AML-193 (cell line): Measurements from ENCODE around the gene ARMC10.
"Not testable (repeated sequence)": the region's sequence is repeated elsewhere in the genome, so short reads cannot be mapped to it uniquely, and the experiment has no call there.

Source experiments
- DNase-seq, 2 experiments: peaks; one replicate each; lab custom pipeline; 2025; lab: John Stamatoyannopoulos, UW

ARMC10 gene

GRCh38 chr7:103074519-103075336 lies at the start of gene ARMC10, which contains the start of gene FBXL13:
TSS of gene ARMC10 (plus strand) at chr7:103075140. CDS start at chr7:103075273, 133 bp downstream.
TSS of gene FBXL13 (minus strand) at chr7:103074796.
- DNase-seq, result peak; percentile 81 to 87

GRCh38 chr7:103025341-103025740 lies 49.6 kb upstream of the ARMC10 start:
- peak; percentile 13 to 32 for DNase-seq

GRCh38 chr7:103031024-103031423 lies 43.9 kb upstream of the ARMC10 start:
- DNase-seq, result no peak

- DNase-seq, result no peak
These were observed 43.2 kb upstream of the ARMC10 start for GRCh38 chr7:103031781-103032180.

GRCh38 chr7:103034318-103034717 lies 40.6 kb upstream of the ARMC10 start:
- not testable (repeated sequence) for DNase-seq

- DNase-seq, result no peak
These were observed 37.5 kb upstream of the ARMC10 start for GRCh38 chr7:103037476-103037822.

GRCh38 chr7:103037823-103038739 lies 36.9 kb upstream of the ARMC10 start:
- not testable (repeated sequence) for DNase-seq

GRCh38 chr7:103041815-103042214 lies 33.1 kb upstream of the ARMC10 start:
- DNase-seq, result not testable (repeated sequence)

- DNase-seq, result no peak
These were observed 26.1 kb upstream of the ARMC10 start for GRCh38 chr7:103048833-103049232.

- no peak for DNase-seq
These were observed 23.4 kb upstream of the ARMC10 start for GRCh38 chr7:103051519-103051918.

GRCh38 chr7:103056006-103056405 lies 18.9 kb upstream of the ARMC10 start:
- not testable (repeated sequence) for DNase-seq

- no peak for DNase-seq
These were observed 16.8 kb upstream of the ARMC10 start for GRCh38 chr7:103058122-103058521.

- peak in 1 of 2 experiments; percentile 12 for DNase-seq
These were observed 15.5 kb upstream of the ARMC10 start for GRCh38 chr7:103059471-103059870.

- DNase-seq, result no peak
These were observed 11.0 kb upstream of the ARMC10 start for GRCh38 chr7:103063895-103064294.

- DNase-seq, result peak; percentile 26 to 33
These were observed 9.3 kb upstream of the ARMC10 start for GRCh38 chr7:103065667-103066066.

GRCh38 chr7:103068414-103069403 lies 6.2 kb upstream of the ARMC10 start:
- DNase-seq, result no peak

- no peak for DNase-seq
These were observed 3.9 kb upstream of the ARMC10 start for GRCh38 chr7:103071000-103071399.

- DNase-seq, result no peak
These were observed 886 bp upstream of the ARMC10 start for GRCh38 chr7:103073989-103074518.

- DNase-seq, result peak; percentile 6 to 7
These were observed 488 bp downstream of the ARMC10 start for GRCh38 chr7:103075337-103075918.

- DNase-seq, result no peak
These were observed 1.8 kb downstream of the ARMC10 start for GRCh38 chr7:103076764-103077163.

GRCh38 chr7:103077318-103077717 lies 2.4 kb downstream of the ARMC10 start:
- DNase-seq, result no peak
